Lung (tissue), 12 donors: Measurements from ENCODE around the gene CLDN15. TPM values are rescaled to one million over a fixed set of nuclear protein-coding genes. Genes with fewer than 3 reads are reported as not detected.

Experiments
- ATAC-seq: fragments of 200-7000 bp; cut with Tn5 transposase; one replicate; pipeline ENCODE4 v1.9.1; 2020; ENCODE audit warnings: moderate number of reproducible peaks; ENCODE audit not compliant: insufficient read depth, low FRiP score
- DNase-seq, 3 donors: peaks; one replicate each; pipeline ENCODE4 v3.0.0-alpha.2; 2013 to 2017
- H3K27ac ChIP-seq, 2 donors: one replicate each; pipeline ENCODE4 v1.5.1; 2013; ENCODE audit warnings: mild to moderate bottlenecking in 2 of 2, moderate library complexity in 2 of 2, control low read depth in 1 of 2, inconsistent platforms in 1 of 2, low read depth in 1 of 2, low read length in 1 of 2
- H3K27me3 ChIP-seq, 3 donors: one replicate each; pipeline ENCODE4 v1.5.1; 2013; ENCODE audit warnings: low read length in 2 of 3; ENCODE audit not compliant: control insufficient read depth in 3 of 3, insufficient read depth in 3 of 3
- H3K36me3 ChIP-seq, 4 donors: one replicate each; pipeline ENCODE4 v1.5.1; 2013; ENCODE audit warnings: low read length in 4 of 4, mild to moderate bottlenecking in 1 of 4, moderate library complexity in 1 of 4; ENCODE audit not compliant: control insufficient read depth in 4 of 4, insufficient read depth in 4 of 4
- H3K4me1 ChIP-seq, 5 donors: one replicate each; pipeline ENCODE4 v1.5.1; 2013; ENCODE audit warnings: low read length in 5 of 5, mild to moderate bottlenecking in 2 of 5, moderate library complexity in 1 of 5; ENCODE audit not compliant: control insufficient read depth in 5 of 5, insufficient read depth in 5 of 5
- H3K4me3 ChIP-seq: one replicate; pipeline ENCODE4 v1.5.1; 2013; ENCODE audit warnings: mild to moderate bottlenecking, control low read depth, moderate library complexity
- H3K9ac ChIP-seq, 2 donors: one replicate each; pipeline ENCODE4 v1.5.1; 2013; ENCODE audit warnings: low read length in 2 of 2, control low read depth in 1 of 2; ENCODE audit not compliant: insufficient read depth in 1 of 2
- H3K9me3 ChIP-seq, 4 donors: one replicate each; pipeline ENCODE4 v1.5.1; 2013; ENCODE audit warnings: low read length in 3 of 4, mild to moderate bottlenecking in 1 of 4, moderate library complexity in 1 of 4; ENCODE audit not compliant: control insufficient read depth in 4 of 4, insufficient read depth in 3 of 4
- CTCF ChIP-seq: IDR thresholded peaks from 2 replicates; pipeline ENCODE4 v1.5.1; 2012; ENCODE audit warnings: mild to moderate bottlenecking; ENCODE audit errors: control extremely low read depth, extremely low read depth
- WGBS, 2 donors: extraction: QIAGEN DNeasy Blood & Tissue Kit; methylation state at CpG; one replicate each; pipeline ENCODE4 v1.1.7; 2013; 5-methylcytosine and 5-hydroxymethylcytosine counted together
- polyA plus RNA-seq, 2 donors: library from polyadenylated mRNA; stranded (reverse); fragments of 200-250 nt; gene quantifications; one replicate each; pipeline ENCODE4 v1.2.1, GENCODE V29; 2013
- total RNA-seq, 2 donors: library from RNA; depleted of rRNA in 1 of 2; stranded (reverse); fragments of >200 nt in 1 of 2; gene quantifications; one replicate each; pipeline ENCODE4 v1.2.1, GENCODE V29; 2014 to 2021
- donor health status: control.
- donor health status: control.
- donor health status: Bipolar disorder and iron deficiency.
- donor health status: healthy.
- donor health status: DM: yes; HTN: yes; CAD: no.

Gene CLDN15
- total and polyA plus RNA-seq, 4 donors = 5.2 to 8.0 (median 6.6) TPM

- H3K27me3 ChIP-seq = no peaks in the 10 kb centered on the region
- peaks cover 6 to 26% (median 17%) of the 10 kb centered on the region in 5 donors for H3K4me1 ChIP-seq
- ATAC-seq (no peak), DNase-seq (no peak)
- H3K27ac ChIP-seq = no peak overlapping the region
- 40 to 75% methylated on average over 12 of the region's 12 CpGs for WGBS, 2 donors
- TF ChIP-seq CTCF = no peak
- no peak overlapping the region for H3K9ac ChIP-seq
- peaks cover 0 to 25% (median 13%) of the 10 kb centered on the region in 4 donors for H3K36me3 ChIP-seq
- H3K9me3 ChIP-seq = no peaks in the 10 kb centered on the region
- H3K4me3 ChIP-seq = no peak overlapping the region
Observed at GRCh38 chr7:101241015-101241363, 3.4 kb upstream of the CLDN15 start.

GRCh38 chr7:101240226-101241014 lies 2.8 kb upstream of the CLDN15 start:
- Histone ChIP-seq H3K27ac (peak overlapping the region in 1 of 2 donors; percentile 82), H3K27me3 (no peaks in the 10 kb centered on the region), H3K4me3 (no peak overlapping the region), H3K4me1 (peaks cover 1 to 24% (median 13%) of the 10 kb centered on the region in 5 donors), H3K36me3 (peaks cover 0 to 27% (median 13%) of the 10 kb centered on the region in 4 donors), H3K9ac (no peak overlapping the region), H3K9me3 (no peaks in the 10 kb centered on the region)
- DNase-seq = no peak
- no peak for TF ChIP-seq CTCF
- 87% methylated on average over 32 of the region's 32 CpGs for WGBS, 2 donors
- ATAC-seq = no peak

- no peak for TF ChIP-seq CTCF
- no peak for ATAC-seq
- 87 to 90% methylated on average over 9 of the region's 9 CpGs for WGBS, 2 donors
- Histone ChIP-seq H3K4me1 (peaks cover 0 to 22% (median 11%) of the 10 kb centered on the region in 5 donors), H3K36me3 (peaks cover 0 to 27% (median 13%) of the 10 kb centered on the region in 4 donors), H3K27ac (peak overlapping the region; percentile 61 to 82), H3K4me3 (no peak overlapping the region), H3K27me3 (no peaks in the 10 kb centered on the region), H3K9me3 (no peaks in the 10 kb centered on the region), H3K9ac (no peak overlapping the region)
- no peak for DNase-seq
Observed at GRCh38 chr7:101239951-101240220, 2.3 kb upstream of the CLDN15 start.
